K562 (cell line): ENCODE data around the gene HIVEP3. TPM values are rescaled to one million over a fixed set of nuclear protein-coding genes. Genes with fewer than 3 reads are reported as not detected.

ENCODE experiments used
- BHLHE40 ChIP-seq: IDR thresholded peaks from 2 replicates; pipeline ENCODE4 v1.6.1; 2011; ENCODE audit warnings: low read length, improper control_type of control experiment
- BMI1 ChIP-seq: fragments of 150-350 bp; IDR thresholded peaks from 2 replicates; pipeline ENCODE4 v1.6.1; 2014; ENCODE audit warnings: low read length
- BRF1 ChIP-seq: IDR thresholded peaks from 3 replicates; pipeline ENCODE4 v1.6.1; 2011; ENCODE audit warnings: borderline replicate concordance, mild to moderate bottlenecking; ENCODE audit not compliant: insufficient read length; ENCODE audit errors: extremely low read depth
- ETV1 ChIP-seq: fragments of 450-650 bp; conservative IDR thresholded peaks from 2 replicates; pipeline ENCODE4 v1.6.1; 2016; ENCODE audit warnings: missing genetic modification characterization, control low read depth, low read depth, missing compliant biosample characterization
- ETV6 ChIP-seq, 3 experiments: fragments of 150-350 bp in 1 of 3; sonication (generic) in 1 of 3; formaldehyde crosslinking in 1 of 3; IDR thresholded peaks; 2 replicates each; pipeline versions ENCODE4 v1.6.1 to v1.8.0; 2014 to 2022; ENCODE audit warnings: borderline replicate concordance in 2 of 3, low read depth in 2 of 3, antibody characterized with exemption in 1 of 3, low read length in 1 of 3, mild to moderate bottlenecking in 1 of 3, missing genetic modification reagents in 1 of 3
- LCOR ChIP-seq: sonication (generic); formaldehyde crosslinking; IDR thresholded peaks from 2 replicates; pipeline ENCODE4 v1.8.0; 2022; ENCODE audit warnings: mild to moderate bottlenecking, missing genetic modification reagents
- MBD2 ChIP-seq: sonication (generic); IDR thresholded peaks from 2 replicates; pipeline ENCODE4 v1.6.1; 2016; ENCODE audit warnings: low read depth, borderline replicate concordance
- NFE2L1 ChIP-seq: fragments of 450-650 bp; IDR thresholded peaks from 2 replicates; pipeline ENCODE4 v1.6.1; 2016; ENCODE audit warnings: missing genetic modification characterization, low read depth, mild to moderate bottlenecking, missing compliant biosample characterization, moderate library complexity, borderline replicate concordance
- PBX2 ChIP-seq, 2 experiments: IDR thresholded peaks in 1 of 2; conservative IDR thresholded peaks in 1 of 2; 2 replicates each; pipeline ENCODE4 v1.6.1; 2016; ENCODE audit warnings: low read depth in 2 of 2, mild to moderate bottlenecking in 1 of 2, missing compliant biosample characterization in 1 of 2, missing genetic modification characterization in 1 of 2, moderate library complexity in 1 of 2
- PML ChIP-seq: IDR thresholded peaks from 2 replicates; pipeline ENCODE4 v1.6.1; 2012; ENCODE audit warnings: low read length, inconsistent platforms
- POLR2H ChIP-seq: IDR thresholded peaks from 2 replicates; pipeline ENCODE4 v1.6.1; 2016; ENCODE audit warnings: missing genetic modification characterization, low read depth, mild to moderate bottlenecking, control low read depth, missing compliant biosample characterization, moderate library complexity
- RCOR1 ChIP-seq, 2 experiments: IDR thresholded peaks; 2 replicates each; pipeline ENCODE4 v1.6.1; 2012; ENCODE audit warnings: low read depth in 2 of 2, low read length in 2 of 2, borderline replicate concordance in 1 of 2, improper control_type of control experiment in 1 of 2
- SIN3A ChIP-seq, 2 experiments: fragments of 150-350 bp in 1 of 2; IDR thresholded peaks; 2 replicates each; pipeline ENCODE4 v1.6.1; 2011 to 2016; ENCODE audit warnings: borderline replicate concordance in 2 of 2, low read depth in 2 of 2, low read length in 2 of 2, mild to moderate bottlenecking in 2 of 2, moderate library complexity in 2 of 2; ENCODE audit not compliant: control insufficient read depth in 1 of 2
- SMARCA4 ChIP-seq: fragments of 450-650 bp; IDR thresholded peaks from 2 replicates; pipeline ENCODE4 v1.6.1; 2016
- WHSC1 ChIP-seq: IDR thresholded peaks from one replicate; pipeline ENCODE4 v1.6.1; 2012; ENCODE audit warnings: low read length, control low read depth, inconsistent platforms
- ZNF24 ChIP-seq: fragments of 450-650 bp; IDR thresholded peaks from 2 replicates; pipeline ENCODE4 v1.6.1; 2016
- ZNF407 ChIP-seq: fragments of 450-650 bp; IDR thresholded peaks from 2 replicates; pipeline ENCODE4 v1.6.1; 2016; ENCODE audit warnings: low read depth
- ZNF561 ChIP-seq: fragments of 450-650 bp; formaldehyde crosslinking; conservative IDR thresholded peaks from 2 replicates; pipeline ENCODE4 v1.4.0; 2020; ENCODE audit warnings: mild to moderate bottlenecking, moderate library complexity
- polyA plus RNA-seq, 8 experiments: library from polyadenylated mRNA; depleted of rRNA in 4 of 8; stranded (reverse) in 5 of 8; unstranded in 3 of 8; fragments of >200 nt; fragmentation: Nextera tagmentation in 2 of 8; fragmentation: Illumina TruSeq in 1 of 8; extraction: Ambion mirVana in 2 of 8; extraction: Trizol in 1 of 8; gene quantifications; 2 replicates each; pipeline versions ENCODE4 v1.2.1 to v1.2.3, GENCODE V29; 2011 to 2014; ENCODE audit warnings: inconsistent platforms in 1 of 8, missing spikeins in 1 of 8
- total RNA-seq, 7 experiments: library from RNA; depleted of rRNA in 6 of 7; stranded (reverse); fragments of >200 nt in 6 of 7; fragmentation: Illumina TruSeq in 2 of 7; extraction: Trizol in 2 of 7; gene quantifications; 2 replicates each; pipeline versions ENCODE4 v1.2.1 to v1.2.3, GENCODE V29; 2011 to 2021; ENCODE audit warnings: low replicate concordance in 1 of 7

HIVEP3 gene
- total and polyA plus RNA-seq, 9 of the 15 experiments (the other 6 are each of a cell fraction or from before 2014, with no cell fraction given): 0.09 to 0.58 (median 0.34) TPM; not detected in 1

- TF ChIP-seq PBX2 (CRISPR knock-in tag; IDR thresholded peaks at IDR 0.05; ENCODE audit: low read depth) (no peak), PBX2 (tag; conservative IDR thresholded peaks at IDR 0.05; ENCODE audit: low read depth) (peak; percentile 72), WHSC1 (no peak), BMI1 (no peak), SMARCA4 (no peak; the same call in 1 of the 2 replicates), POLR2H (tag) (no peak), PML (no peak), ZNF407 (no peak), NFE2L1 (no peak), RCOR1 (IDR thresholded peaks at IDR 0.05; ENCODE audit: borderline replicate concordance in 1 of 2, low read depth in 2 of 2, low read length in 2 of 2) (peak in 1 of 2 experiments; percentile 53; a peak in 2 of 4 replicates), BRF1 (no peak), ETV6 (IDR thresholded peaks at IDR 0.05; ENCODE audit: borderline replicate concordance in 1 of 2, low read depth in 2 of 2, low read length in 1 of 2) (no peak), ETV6 (CRISPR knock-in tag; IDR thresholded peaks at IDR 0.05; ENCODE audit: borderline replicate concordance) (no peak), LCOR (CRISPR knock-in tag) (no peak), MBD2 (no peak), ETV1 (tag) (peak; percentile 89), BHLHE40 (no peak), ZNF24 (no peak), SIN3A (IDR thresholded peaks at IDR 0.05; ENCODE audit: borderline replicate concordance in 2 of 2, control insufficient read depth in 1 of 2, low read depth in 2 of 2, low read length in 2 of 2) (no peak), ZNF561 (CRISPR knock-in tag) (no peak)
Measured at GRCh38 chr1:41902159-41902577, 16.6 kb downstream of the HIVEP3 start (continued).
